HTERT RPE-1 (cell line): ENCODE results near the gene GPR141.

Experiments
- in situ Hi-C: fragments of 300-500 bp; cut with MboI; formaldehyde crosslinking; loops from 4 replicates; pipeline ENCODE4 v1.14.3; 2020; ENCODE audit warnings: low sequenced_read_pairs

Gene GPR141

DNA sequence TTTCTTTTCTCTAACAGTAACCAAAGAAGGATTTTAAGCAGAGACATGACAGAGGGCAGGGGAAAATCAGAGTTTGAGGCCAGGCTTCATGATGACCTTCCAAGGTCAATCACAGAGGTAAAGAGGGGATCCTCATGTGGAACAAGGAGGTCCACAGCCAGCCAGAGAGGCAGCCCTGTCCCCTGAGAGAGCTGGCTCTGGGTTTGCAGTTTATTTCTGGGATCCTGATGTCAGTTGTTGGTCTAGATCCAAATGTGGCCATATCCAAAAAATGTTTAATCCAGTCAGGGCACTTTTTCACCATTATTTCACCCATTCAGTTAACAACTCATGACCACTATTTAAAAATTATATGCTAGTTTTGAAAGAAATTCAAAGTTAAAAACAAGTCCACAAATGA is 45.6 kb downstream of the GPR141 start:
- in situ Hi-C loops = no loop called here

DNA sequence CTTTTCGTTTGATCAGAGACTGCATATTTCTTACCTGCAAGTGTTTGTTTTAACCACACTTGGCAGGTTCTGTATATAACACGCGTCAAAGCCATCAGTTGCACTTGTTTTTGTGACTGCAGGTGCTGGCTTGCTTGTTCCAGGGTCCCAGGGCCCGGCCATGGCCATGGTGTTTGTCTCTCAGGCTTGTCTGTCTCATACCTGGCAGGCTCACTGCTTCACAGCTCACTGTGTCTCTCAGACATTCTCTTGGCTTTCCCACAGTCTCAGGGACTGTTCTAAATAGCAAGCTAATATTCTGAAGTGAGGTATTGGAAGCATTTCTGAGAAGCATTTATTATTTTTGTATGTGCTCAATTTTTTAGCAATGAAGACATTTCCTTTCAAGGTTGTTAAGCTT is 46.9 kb downstream of the GPR141 start:
- in situ Hi-C loops = no loop called here

GRCh38 chr7:37732253-37732652 is 48.7 kb downstream of the GPR141 start:
- in situ Hi-C loops = no loop called here

GRCh38 chr7:37732888-37733287 is 49.3 kb downstream of the GPR141 start:
- in situ Hi-C loops = no loop called here

- in situ Hi-C loops = no loop called here
Measured at GRCh38 chr7:37735196-37735595, 51.6 kb downstream of the GPR141 start.

GRCh38 chr7:37738321-37738720 is 54.8 kb downstream of the GPR141 start:
- in situ Hi-C loops = no loop called here

DNA sequence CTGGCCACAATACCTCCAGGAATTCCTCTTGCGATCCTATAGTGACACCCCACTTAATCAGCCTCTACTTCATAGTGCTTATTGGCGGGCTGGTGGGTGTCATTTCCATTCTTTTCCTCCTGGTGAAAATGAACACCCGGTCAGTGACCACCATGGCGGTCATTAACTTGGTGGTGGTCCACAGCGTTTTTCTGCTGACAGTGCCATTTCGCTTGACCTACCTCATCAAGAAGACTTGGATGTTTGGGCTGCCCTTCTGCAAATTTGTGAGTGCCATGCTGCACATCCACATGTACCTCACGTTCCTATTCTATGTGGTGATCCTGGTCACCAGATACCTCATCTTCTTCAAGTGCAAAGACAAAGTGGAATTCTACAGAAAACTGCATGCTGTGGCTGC is 56.8 kb downstream of the GPR141 start:
- in situ Hi-C loops = no loop called here

- in situ Hi-C loops = no loop called here
Measured at GRCh38 chr7:37741776-37742175, 58.2 kb downstream of the GPR141 start.

- in situ Hi-C loops = no loop called here
Measured at GRCh38 chr7:37751096-37751495, 67.5 kb downstream of the GPR141 start.

GRCh38 chr7:37753398-37754050 is 70.0 kb downstream of the GPR141 start:
- in situ Hi-C loops = no loop called here

DNA sequence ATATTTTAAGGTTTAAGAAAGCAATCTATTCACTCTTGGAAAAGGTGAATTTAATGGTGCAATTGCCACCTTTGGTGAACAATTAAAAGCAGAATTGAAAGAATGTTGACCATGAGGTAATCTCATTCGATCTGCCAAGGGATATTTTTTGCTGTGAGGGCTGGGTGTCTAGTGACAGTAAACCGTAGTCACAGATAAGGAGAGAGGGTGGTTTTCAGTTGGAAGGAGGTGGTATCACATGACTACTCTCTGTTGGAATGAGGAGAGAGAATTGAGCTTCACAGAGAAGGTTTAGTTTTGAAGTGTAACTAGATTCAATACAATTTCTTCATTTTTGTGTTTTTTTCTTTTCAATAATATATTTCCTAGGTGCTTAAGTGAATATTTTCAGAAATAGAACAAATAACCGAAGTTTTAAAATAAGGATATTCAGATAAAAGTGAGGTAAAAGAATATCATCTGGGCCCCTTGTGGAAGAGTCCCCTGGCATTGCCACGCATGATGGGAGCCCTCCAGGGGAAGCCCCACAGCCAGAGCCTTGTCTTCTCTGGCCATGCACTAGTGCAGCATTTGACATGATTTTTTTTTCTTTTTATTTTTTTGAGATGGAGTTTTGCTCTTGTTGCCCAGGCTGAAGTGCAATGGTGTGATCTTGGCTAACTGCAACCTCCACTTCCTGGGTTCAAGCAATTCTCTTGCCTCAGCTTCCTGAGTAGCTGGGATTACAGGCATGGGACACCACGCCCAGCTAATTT is 73.4 kb downstream of the GPR141 start:
- in situ Hi-C loops = no loop called here

- in situ Hi-C loops = no loop called here
Measured at GRCh38 chr7:37757563-37757962, 74.0 kb downstream of the GPR141 start.

DNA sequence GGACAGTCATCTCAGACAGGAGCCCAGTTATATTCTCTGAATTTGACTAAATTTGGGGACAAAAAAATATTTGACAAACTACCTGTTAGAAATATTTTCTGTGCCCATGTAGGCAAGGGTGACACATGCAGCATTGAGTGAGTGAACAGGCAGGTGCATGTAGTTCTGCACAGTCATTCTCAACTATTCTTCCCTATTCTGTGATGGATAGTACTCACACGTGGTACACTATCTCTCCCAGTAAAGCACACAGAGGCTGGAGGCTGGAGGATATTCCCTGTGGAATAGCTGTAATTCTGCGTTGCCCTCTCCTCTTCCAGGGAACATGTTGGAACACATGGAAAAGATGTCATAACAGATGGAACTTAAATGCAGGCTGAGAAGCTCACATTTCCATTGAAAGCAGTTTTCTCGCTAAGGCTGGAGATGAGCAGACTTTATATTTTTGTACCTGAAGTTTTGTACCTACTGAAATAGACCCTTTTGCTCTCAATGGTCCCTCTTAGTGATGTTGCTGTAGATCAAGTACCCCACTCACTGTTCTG is 75.0 kb downstream of the GPR141 start:
- in situ Hi-C loops = no loop called here

DNA sequence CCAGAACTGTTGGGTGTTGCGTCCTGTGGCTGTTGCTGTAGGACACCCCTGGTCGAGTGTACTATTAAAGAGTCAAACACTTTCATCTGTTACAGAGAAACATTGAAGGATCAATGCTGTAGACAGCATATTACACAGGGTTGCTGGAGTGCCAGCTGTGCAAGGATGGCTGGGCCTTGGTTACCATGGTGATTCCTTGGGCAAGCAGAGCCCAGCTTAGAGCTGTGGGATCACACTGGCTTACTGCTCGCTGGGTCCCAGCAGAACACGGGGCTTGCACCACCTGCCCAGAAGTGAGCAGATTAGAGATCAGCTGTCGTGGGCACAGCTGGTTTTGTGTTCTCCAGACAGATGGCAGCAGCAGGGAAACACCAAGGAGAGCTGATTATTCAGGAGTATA is 76.0 kb downstream of the GPR141 start:
- in situ Hi-C loops = no loop called here

GRCh38 chr7:37765421-37765829 is 81.9 kb downstream of the GPR141 start:
- in situ Hi-C loops = no loop called here

GRCh38 chr7:37765872-37766525 is 82.4 kb downstream of the GPR141 start:
- in situ Hi-C loops = no loop called here

- in situ Hi-C loops = no loop called here
Measured at GRCh38 chr7:37768611-37769010, 85.0 kb downstream of the GPR141 start.

DNA sequence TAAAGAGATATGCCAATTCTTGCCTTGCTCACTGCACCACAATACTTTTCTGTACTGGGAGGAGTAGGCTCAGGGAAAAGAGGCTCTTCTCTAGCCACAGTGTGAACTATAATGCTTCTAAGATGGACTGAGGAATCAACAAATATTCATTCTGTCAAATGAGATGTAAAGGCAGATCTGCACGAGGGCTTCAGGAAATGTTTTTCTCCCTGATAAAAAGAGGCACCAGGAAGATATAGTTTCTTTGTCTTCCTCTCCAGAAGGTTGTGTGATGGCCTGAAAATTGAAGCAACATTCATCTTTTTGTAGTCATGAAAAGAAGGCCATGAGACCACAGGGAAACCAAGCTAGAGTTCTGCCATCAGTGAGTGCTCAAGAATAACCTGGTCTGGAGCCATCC is 85.7 kb downstream of the GPR141 start:
- in situ Hi-C loops = no loop called here

- in situ Hi-C loops = no loop called here
Measured at GRCh38 chr7:37769726-37770125, 86.2 kb downstream of the GPR141 start.

GRCh38 chr7:37770838-37771237 is 87.3 kb downstream of the GPR141 start:
- in situ Hi-C loops = no loop called here

GRCh38 chr7:37771342-37771741 is 87.8 kb downstream of the GPR141 start:
- in situ Hi-C loops = no loop called here

GRCh38 chr7:37771801-37772200 is 88.2 kb downstream of the GPR141 start:
- in situ Hi-C loops = no loop called here
